Measurements from ENCODE around the gene IL1R2.

The IL1R2 gene

DNA sequence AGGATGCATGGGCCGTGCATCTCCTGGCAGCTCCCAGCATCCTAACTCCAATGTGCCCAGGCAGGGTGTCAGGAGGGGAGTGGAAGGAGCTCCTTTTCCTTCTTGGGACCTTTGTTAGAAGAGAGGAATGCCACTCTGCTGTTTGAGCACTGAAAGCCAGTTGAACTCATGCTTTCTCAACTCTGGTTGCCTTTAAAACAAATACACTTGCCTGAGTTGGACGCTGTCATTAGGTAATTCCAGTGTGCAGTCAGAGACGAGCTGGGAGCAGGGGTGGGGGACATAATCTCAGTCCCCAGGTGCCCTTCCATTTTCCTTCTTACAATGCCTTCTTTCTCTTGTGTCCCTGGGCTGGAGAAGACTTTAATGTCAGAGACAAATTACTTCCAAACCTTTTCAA lies 44.4 kb upstream of the IL1R2 start:
- no peak for DNase-seq (ENCODE audit: low read depth in 1 of 2, low spot score in 1 of 2)
- no peak overlapping the region for H3K27ac ChIP-seq (replicated peaks)
- H3K4me3 ChIP-seq (replicated peaks; ENCODE audit: insufficient read depth, low read length), result no peak overlapping the region
- no peaks in the 10 kb centered on the region for H3K27me3 ChIP-seq (ENCODE audit: insufficient read depth, poor library complexity, severe bottlenecking)
- no peak for TF ChIP-seq GABPA (IDR thresholded peaks at IDR 0.05; ENCODE audit: low read depth)
- TF ChIP-seq SPI1 (IDR thresholded peaks at IDR 0.05; ENCODE audit: borderline replicate concordance, low read depth), result no peak
- TF ChIP-seq, protein P1, sequence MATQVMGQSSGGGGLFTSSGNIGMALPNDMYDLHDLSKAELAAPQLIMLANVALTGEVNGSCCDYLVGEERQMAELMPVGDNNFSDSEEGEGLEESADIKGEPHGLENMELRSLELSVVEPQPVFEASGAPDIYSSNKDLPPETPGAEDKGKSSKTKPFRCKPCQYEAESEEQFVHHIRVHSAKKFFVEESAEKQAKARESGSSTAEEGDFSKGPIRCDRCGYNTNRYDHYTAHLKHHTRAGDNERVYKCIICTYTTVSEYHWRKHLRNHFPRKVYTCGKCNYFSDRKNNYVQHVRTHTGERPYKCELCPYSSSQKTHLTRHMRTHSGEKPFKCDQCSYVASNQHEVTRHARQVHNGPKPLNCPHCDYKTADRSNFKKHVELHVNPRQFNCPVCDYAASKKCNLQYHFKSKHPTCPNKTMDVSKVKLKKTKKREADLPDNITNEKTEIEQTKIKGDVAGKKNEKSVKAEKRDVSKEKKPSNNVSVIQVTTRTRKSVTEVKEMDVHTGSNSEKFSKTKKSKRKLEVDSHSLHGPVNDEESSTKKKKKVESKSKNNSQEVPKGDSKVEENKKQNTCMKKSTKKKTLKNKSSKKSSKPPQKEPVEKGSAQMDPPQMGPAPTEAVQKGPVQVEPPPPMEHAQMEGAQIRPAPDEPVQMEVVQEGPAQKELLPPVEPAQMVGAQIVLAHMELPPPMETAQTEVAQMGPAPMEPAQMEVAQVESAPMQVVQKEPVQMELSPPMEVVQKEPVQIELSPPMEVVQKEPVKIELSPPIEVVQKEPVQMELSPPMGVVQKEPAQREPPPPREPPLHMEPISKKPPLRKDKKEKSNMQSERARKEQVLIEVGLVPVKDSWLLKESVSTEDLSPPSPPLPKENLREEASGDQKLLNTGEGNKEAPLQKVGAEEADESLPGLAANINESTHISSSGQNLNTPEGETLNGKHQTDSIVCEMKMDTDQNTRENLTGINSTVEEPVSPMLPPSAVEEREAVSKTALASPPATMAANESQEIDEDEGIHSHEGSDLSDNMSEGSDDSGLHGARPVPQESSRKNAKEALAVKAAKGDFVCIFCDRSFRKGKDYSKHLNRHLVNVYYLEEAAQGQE (IDR thresholded peaks at IDR 0.05; ENCODE audit: insufficient replicate concordance, low read depth), result no peak
- TF ChIP-seq, protein P2, sequence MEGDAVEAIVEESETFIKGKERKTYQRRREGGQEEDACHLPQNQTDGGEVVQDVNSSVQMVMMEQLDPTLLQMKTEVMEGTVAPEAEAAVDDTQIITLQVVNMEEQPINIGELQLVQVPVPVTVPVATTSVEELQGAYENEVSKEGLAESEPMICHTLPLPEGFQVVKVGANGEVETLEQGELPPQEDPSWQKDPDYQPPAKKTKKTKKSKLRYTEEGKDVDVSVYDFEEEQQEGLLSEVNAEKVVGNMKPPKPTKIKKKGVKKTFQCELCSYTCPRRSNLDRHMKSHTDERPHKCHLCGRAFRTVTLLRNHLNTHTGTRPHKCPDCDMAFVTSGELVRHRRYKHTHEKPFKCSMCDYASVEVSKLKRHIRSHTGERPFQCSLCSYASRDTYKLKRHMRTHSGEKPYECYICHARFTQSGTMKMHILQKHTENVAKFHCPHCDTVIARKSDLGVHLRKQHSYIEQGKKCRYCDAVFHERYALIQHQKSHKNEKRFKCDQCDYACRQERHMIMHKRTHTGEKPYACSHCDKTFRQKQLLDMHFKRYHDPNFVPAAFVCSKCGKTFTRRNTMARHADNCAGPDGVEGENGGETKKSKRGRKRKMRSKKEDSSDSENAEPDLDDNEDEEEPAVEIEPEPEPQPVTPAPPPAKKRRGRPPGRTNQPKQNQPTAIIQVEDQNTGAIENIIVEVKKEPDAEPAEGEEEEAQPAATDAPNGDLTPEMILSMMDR (IDR thresholded peaks at IDR 0.05; ENCODE audit: insufficient read depth, low read length), result no peak
- TF ChIP-seq POLR2AphosphoS5 (IDR thresholded peaks at IDR 0.05; ENCODE audit: low read depth), result no peak

DNA sequence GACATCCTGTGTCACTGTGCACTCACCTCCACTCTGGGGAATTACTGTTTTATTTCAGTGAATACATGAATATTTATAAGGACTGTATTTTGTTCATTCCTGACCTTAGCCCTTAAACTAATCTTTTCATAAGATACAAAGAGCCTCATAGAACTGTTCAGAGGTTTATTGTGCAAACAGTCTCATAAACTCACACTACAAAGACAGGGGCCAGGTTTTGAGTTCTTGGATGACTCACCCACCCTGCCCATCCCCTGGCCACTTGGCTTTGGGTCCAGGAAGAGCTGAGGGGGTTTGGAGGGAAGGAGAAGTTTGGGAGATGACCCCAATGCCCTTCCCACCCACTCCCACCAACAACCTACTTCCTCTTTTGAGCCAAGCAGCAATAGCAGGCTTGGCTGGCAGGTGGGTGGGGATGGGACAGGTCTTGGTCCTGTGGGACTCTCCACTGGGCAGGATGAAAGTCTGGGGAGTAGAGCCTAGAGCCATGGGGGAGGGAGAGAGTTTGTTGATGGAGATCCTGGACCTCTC lies 43.1 kb upstream of the IL1R2 start:
- no peak overlapping the region for H3K27ac ChIP-seq (replicated peaks)
- TF ChIP-seq GABPA (IDR thresholded peaks at IDR 0.05; ENCODE audit: low read depth) (no peak), SPI1 (IDR thresholded peaks at IDR 0.05; ENCODE audit: borderline replicate concordance, low read depth) (0 out of 2 replicates have a peak, but pooled peaks have one; percentile 35), POLR2AphosphoS5 (IDR thresholded peaks at IDR 0.05; ENCODE audit: low read depth) (no peak)
- no peak for DNase-seq (ENCODE audit: low read depth in 1 of 2, low spot score in 1 of 2)
- H3K4me3 ChIP-seq (replicated peaks; ENCODE audit: insufficient read depth, low read length), result no peak overlapping the region
- H3K27me3 ChIP-seq (ENCODE audit: insufficient read depth, poor library complexity, severe bottlenecking), result no peaks in the 10 kb centered on the region

DNA sequence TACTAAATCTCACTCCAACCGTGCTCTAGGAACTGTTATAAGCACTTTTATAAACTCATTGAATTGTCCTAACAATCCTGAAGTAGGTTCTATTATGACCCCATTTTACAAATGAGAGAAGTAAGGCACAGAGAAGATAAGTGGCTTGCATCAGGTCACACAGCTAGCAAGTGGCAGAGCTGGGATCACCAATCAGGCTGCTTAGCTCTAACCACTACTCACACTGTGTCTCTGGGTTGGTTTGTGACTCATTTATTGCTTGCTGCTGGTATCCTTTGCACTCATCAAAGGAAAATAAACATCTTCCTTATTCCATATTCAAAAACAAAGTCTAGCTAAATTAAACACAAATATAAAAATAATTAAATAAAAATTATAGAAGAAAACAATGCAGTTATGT lies 42.5 kb upstream of the IL1R2 start:
- Histone ChIP-seq H3K27me3 (ENCODE audit: insufficient read depth, poor library complexity, severe bottlenecking) (no peaks in the 10 kb centered on the region), H3K4me3 (replicated peaks; ENCODE audit: insufficient read depth, low read length) (no peak overlapping the region), H3K27ac (replicated peaks) (no peak overlapping the region)
- TF ChIP-seq, protein P1 (IDR thresholded peaks at IDR 0.05; ENCODE audit: insufficient replicate concordance, low read depth), result no peak
- TF ChIP-seq POLR2AphosphoS5 (IDR thresholded peaks at IDR 0.05; ENCODE audit: low read depth) (no peak), GABPA (IDR thresholded peaks at IDR 0.05; ENCODE audit: low read depth) (no peak), SPI1 (IDR thresholded peaks at IDR 0.05; ENCODE audit: borderline replicate concordance, low read depth) (no peak)
- TF ChIP-seq, protein P2 (IDR thresholded peaks at IDR 0.05; ENCODE audit: insufficient read depth, low read length), result no peak
- DNase-seq (ENCODE audit: low read depth in 1 of 2, low spot score in 1 of 2), result no peak

DNA sequence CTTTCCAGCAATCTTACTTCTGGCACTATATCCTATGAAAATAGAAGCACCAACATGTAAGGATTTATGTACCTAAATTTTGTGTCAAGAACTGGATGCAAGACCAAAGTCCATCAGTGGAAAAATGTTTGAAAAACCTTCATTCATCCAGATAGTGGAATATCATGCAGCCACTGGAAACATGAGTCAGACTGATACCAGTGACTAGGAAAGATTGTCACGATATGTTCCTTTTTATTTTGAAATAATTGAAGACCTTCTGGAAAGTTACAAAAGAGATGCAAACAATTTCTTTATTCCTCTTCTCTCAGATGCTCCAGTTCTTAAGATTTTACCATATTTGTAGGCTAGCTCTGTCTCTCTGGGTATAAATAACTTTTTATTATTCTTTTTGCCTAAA lies 40.5 kb upstream of the IL1R2 start:
- H3K27ac ChIP-seq (replicated peaks), result no peak overlapping the region
- H3K4me3 ChIP-seq (replicated peaks; ENCODE audit: insufficient read depth, low read length), result no peak overlapping the region
- TF ChIP-seq POLR2AphosphoS5 (IDR thresholded peaks at IDR 0.05; ENCODE audit: low read depth) (no peak), GABPA (IDR thresholded peaks at IDR 0.05; ENCODE audit: low read depth) (no peak)
- TF ChIP-seq, protein P1 (IDR thresholded peaks at IDR 0.05; ENCODE audit: insufficient replicate concordance, low read depth), result no peak
- DNase-seq (ENCODE audit: low read depth in 1 of 2, low spot score in 1 of 2), result peak in 1 of 2 experiments; percentile 38
- no peaks in the 10 kb centered on the region for H3K27me3 ChIP-seq (ENCODE audit: insufficient read depth, poor library complexity, severe bottlenecking)

All from HL-60 (cell line).